Embryonic facial prominence (tissue), 1 donor: ENCODE data around the gene AP3B1.

Experiments
- DNase-seq: peaks from one replicate; pipeline ENCODE4 v3.0.0-alpha.2; 2016; ENCODE audit errors: extremely low spot score

The AP3B1 gene, protein sequence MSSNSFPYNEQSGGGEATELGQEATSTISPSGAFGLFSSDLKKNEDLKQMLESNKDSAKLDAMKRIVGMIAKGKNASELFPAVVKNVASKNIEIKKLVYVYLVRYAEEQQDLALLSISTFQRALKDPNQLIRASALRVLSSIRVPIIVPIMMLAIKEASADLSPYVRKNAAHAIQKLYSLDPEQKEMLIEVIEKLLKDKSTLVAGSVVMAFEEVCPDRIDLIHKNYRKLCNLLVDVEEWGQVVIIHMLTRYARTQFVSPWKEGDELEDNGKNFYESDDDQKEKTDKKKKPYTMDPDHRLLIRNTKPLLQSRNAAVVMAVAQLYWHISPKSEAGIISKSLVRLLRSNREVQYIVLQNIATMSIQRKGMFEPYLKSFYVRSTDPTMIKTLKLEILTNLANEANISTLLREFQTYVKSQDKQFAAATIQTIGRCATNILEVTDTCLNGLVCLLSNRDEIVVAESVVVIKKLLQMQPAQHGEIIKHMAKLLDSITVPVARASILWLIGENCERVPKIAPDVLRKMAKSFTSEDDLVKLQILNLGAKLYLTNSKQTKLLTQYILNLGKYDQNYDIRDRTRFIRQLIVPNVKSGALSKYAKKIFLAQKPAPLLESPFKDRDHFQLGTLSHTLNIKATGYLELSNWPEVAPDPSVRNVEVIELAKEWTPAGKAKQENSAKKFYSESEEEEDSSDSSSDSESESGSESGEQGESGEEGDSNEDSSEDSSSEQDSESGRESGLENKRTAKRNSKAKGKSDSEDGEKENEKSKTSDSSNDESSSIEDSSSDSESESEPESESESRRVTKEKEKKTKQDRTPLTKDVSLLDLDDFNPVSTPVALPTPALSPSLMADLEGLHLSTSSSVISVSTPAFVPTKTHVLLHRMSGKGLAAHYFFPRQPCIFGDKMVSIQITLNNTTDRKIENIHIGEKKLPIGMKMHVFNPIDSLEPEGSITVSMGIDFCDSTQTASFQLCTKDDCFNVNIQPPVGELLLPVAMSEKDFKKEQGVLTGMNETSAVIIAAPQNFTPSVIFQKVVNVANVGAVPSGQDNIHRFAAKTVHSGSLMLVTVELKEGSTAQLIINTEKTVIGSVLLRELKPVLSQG

DNA sequence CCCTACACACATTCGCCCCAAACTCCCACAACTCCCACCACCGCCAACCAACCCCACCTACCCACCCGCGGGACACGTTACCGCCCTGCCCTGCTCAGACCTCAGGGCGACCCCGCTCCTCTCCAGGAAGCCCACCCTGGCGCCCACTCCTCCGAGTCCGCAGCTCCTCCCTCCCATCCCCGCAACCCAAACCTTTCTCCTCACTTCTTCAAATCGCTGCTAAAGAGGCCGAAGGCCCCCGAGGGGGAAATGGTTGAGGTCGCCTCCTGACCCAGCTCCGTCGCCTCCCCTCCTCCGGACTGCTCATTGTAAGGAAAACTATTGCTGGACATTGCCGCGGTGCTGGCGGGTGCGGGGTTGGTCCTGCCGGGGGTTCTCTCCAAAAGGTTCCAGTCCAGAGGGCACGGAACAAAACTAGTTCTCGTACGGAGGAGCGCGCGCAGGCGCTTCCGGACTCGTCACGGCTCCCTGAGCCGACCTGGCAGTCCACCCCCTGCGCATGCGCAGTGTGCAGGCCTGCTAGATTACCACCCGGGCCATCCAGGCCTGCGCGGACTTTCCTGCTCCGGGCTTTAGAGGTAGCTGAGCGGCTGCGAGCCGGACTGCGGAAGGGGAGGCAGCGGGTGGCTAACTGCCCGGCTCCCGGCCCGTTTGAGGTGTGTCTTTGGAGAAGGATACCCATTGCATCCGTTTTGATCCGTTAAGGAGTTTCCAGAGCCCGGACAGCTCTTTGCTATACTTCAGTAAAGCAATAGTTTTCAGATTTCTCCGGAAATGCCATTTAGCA is at the start of gene AP3B1:
AP3B1 (minus strand) TSS at position 451 of the 787 bp plus-strand sequence; CDS start at position 332, 119 bp downstream.
- peak; percentile 98 for DNase-seq

DNA sequence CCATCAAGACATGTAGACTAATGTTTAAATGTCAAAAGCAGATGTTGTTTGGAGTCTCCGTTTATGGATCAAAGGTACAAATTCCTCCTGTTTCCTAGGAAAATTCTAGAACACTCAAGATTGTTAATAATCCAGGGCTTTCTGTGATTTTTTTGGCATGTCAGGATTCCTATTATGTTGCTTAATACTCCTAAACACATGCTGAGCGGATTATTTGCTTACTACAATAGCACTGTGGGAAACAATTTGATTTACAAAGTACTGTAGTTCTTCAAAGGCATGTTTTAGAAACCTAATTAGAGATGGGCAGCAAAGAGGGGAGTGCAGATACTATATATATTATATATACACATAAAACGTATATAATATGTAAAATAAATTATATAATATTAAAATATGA is 46.9 kb upstream of the AP3B1 start:
- DNase-seq, result no peak

DNA sequence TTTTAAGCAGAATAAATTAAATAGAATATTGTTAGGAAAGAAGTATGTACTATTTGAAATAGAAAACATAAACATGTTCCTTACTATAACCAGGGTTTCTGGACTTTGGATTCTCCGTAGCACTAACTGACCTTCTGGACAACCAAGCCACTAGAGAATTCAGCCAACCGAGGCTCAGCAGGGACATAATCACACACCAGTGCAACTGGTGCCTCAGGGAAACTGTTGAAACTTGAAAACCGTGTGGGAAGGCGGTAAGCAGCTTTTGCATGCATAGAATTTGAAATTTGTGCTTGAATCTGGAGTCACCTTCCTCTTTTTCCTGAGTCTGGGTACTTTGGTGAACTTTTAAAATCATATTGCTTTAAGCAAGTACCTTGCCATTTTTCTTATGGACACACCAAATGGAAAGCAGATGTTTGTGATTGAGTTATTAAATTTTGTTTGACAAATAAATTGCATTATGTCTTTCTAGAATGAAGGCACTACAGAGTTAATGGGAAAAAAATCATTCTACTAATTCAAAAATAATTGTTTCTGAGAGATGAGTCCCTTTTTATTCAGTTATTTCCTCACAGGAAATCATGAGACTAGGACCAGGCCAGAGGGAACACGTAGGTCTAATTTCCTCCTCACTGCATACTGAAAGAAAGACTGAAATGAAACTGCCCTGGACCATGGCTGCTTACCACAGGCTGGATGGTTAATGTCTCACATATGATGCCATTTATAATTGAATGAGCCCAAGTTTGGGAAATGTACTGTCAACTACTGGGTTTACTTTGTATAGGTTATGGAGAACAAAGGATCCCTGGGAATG is 45.3 kb upstream of the AP3B1 start:
- DNase-seq, result no peak

DNA sequence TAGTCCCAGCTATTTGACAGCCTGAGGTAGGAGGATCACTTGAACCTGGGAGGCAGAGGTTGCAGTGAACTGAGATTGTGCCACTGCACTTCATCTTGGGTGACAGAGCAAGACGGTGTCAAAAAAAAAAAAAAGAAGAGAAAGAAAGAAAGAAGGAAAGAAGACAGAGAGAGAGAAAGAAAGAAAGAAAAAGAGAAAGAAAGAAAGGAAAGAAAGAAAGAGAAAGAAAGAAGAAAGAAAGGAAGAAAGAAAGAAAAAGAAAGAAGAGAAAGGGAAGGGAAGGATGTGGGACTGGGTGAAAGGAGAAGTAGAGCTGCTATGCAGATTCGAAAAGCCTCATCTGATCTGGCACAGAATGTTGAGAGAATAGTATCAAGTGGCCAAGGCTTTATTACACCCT is 42.2 kb upstream of the AP3B1 start:
- DNase-seq, result no peak

DNA sequence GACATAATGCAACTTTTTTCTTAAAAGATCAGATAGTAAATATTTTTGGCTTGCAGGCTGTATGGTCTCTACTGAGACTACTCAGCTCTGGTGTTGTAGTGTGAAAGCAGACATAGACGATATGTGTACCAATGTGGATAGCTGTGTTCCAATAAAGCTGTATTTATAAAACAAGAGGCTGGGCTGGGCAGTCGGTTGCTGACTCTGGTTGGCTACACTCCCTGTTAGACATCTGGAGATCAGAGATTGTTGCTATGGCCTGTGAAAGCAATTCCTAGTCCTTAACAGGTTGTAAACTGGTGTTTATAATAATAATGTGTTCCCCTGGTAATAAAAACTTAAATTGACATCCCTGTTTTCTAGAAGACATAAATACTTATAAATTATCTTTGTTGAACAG is 41.5 kb upstream of the AP3B1 start:
- no peak for DNase-seq

DNA sequence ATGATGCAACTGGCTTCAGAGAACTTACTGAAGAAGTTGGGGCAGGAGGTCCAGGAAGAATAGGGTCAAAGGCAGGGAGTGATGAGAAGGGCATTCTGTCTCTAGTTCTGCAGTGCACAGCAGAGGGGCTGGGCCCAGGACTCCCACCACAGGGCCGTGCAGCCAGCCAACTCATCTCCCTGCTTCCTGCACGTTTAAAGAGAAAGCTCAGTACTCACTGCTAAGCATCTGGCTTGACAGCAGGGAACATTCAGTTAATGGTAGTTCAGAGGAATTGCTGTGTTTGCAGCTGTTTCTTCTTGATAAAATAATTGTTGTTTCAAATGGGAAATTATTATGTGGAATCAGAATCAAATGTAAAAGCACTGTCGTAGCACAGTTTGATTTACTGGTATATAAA is 40.3 kb upstream of the AP3B1 start:
- DNase-seq, result no peak

DNA sequence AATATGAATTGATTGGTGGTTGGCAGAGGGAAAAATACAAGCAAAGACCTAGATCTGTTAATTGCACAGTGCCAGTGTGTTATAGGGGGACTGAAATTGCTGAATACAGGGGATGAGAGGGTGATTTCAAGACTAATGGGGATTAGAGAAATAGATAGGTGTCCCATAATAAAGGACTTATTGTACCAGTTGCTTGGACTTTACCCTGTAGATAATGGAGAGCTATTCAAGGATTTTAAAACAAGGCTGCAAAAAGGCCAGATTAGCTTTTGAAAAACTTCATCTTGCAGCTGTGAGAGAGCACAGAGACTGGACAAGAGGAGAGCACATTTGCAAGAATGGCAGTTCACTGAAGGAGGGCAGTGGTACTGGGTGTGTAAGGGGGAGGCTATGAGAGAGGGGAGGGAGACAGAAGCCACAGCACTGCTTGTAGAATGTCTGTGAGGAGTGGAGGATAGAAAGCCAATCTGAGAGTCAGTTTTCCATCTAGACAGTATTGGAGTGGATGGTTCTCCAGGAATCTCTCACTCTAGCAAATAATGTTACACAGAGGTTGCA is 37.1 kb upstream of the AP3B1 start:
- DNase-seq, result no peak

DNA sequence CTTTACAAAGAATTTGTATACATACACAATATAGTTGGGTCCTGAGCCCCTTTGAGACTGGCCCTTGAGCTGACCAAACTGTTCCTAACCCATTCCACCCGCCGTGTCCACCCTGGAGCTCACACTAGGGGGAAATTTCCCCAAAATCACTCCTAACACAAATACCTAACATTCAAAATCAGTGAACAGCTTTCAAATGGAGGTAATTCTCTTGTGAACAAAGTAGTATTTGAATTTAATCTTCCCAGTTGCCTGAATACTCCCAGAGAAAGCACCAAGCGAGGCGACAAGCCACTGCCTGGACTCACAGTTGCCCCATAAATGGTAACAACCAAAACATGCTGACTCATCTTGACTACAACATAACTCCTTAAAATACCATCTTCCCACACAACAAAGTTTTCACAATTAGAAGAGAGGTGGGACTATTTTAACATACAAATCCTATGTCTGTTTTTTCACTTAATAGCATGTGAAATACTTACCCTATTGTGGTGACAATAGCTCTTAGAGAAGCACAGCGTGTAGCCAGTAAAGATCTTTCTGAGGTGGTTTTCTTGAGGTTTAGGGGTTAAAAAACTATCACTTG is 34.2 kb upstream of the AP3B1 start:
- no peak for DNase-seq

DNA sequence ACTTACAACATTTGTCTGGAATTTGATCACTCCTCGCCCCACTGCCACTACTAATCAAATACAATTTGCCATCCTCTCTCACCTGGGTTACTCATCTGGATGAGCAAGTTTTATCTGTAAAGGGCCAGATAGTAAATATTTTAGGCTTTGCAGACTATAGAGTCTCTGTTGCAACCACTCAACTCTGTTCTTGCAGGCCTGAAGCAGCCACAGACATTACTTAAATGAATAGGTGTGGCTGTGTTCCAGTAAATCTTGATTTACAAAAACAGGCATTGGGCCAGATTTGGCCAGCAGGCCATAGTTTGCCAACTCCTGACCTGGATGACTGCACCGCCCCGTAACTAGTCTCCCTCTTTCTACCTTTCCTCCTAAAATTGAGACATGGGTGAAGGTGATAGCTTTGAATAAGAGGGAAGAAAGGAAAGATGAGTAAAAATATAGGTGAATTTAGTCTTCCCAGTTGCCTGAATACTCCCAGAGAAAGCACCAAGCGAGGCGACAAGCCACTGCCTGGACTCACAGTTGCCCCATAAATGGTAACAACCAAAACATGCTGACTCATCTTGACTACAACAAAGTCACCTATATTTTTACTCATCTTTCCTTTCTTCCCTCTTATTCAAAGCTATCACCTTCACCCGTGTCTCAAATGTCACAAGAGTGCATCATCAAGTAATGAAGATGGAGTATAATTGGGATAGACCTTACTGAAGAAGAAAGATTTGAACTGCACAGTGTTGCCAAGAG is 33.4 kb upstream of the AP3B1 start:
- DNase-seq, result no peak

DNA sequence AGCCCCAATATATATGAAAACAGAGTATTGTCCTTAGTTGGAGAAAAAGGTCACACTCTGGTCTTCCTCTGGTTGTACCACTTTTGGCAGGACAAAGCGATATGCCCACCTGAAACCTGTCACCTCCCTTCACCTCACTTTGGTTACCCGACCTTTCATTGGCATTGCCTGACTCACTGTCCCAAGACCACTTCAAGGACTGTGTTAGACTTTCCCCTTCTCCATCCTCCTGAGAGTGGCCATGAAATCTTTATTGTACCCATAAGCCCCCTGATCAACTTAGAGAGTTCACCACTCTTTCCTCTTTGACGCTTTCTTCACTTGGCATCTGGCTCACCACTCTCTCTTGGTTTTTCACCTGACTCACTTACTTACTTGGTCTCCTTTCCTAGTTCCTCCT is 32.4 kb upstream of the AP3B1 start:
- DNase-seq, result no peak

DNA sequence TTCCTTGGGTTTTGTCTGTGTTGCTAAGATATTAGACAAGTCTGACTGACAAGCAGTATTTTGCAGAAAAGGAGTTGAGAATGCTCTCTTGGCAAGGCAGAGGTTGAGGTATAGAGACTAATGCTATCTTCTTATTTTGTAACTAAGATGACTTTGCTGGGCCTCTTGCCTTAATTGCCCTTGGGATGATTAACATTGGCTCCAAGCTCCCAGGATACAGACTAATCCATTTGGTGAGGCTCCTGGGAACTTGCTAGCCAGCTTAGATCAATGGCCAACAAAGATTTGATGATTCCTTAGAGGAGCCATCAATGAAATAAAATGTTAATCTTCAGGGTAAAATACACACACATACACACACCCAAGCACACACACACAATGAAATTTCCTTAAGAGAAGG is 28.7 kb upstream of the AP3B1 start:
- DNase-seq, result no peak

DNA sequence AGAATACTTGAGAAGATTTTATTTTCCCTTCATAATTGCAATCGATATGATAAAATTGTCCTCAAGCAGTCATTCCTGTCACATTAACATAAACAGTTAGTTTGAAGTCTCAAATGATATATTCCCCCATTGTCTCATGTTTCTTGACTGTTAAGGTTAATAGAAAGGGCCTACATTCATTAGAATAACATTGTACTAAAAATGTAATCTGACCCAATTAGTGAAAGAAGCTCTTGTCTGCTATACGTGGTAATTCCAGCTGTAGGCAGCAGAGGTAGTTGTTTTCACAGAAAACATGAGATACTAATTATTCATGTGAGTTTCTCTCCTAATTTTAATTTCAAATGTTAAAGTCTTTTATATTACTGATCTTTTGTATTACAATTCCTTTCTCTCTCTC is 25.9 kb upstream of the AP3B1 start:
- DNase-seq, result no peak

DNA sequence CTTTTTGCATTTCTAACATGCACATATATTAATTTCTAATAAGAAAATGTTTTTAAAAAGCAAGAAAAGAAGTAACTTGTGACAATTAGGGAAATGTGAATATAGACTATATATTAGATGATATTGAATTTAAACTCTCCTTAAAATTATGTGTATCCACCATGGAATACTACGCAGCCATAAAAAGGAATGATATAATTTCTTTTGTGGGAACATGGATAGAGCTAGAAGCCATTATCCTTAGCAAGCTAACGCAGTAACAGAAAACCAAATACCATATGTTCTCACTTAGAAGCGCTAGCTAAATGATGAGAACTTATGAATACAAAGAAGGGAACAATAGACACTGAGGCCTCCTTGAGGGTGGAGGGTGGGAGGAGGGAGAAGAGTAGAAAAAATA is 23.8 kb upstream of the AP3B1 start:
- no peak for DNase-seq

DNA sequence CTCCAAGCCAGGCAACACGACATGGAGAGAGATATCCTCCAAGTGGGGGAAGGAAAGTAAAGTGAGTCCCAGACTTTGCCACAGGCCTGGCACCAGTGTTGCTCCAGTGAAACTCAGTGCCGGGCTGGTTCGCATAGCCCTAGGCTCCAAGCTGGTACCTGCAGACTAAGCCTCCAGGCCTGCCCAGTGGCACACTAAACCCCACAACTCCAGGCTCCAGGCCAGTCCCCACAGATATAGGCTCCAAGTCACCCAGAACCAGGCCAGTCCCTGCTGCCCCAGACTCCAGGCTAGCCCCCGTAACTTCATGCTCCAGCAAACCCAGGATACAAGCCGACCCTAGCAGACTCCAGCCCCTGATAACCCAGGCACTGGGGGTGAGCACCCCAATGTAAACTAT is 23.0 kb upstream of the AP3B1 start:
- DNase-seq, result no peak

DNA sequence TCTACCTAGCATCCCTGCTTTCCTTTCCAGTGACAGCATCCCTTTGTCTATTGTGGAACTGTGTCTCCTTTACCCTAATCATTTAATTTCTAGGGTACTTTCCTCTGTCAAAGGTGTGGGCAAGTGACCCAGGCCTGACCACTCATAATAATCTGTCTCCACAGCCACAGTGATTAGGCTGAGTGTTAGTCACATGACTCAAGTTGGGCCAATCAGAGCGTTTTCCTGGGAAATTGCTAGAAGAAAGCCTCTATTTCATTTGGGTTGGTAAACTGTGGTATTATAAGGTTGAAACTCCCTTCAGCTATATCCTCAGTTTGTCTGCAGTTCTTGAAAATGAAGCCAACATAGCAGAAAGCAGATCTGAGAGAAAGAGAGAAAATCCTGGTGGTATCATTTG is 14.2 kb upstream of the AP3B1 start:
- DNase-seq, result no peak

DNA sequence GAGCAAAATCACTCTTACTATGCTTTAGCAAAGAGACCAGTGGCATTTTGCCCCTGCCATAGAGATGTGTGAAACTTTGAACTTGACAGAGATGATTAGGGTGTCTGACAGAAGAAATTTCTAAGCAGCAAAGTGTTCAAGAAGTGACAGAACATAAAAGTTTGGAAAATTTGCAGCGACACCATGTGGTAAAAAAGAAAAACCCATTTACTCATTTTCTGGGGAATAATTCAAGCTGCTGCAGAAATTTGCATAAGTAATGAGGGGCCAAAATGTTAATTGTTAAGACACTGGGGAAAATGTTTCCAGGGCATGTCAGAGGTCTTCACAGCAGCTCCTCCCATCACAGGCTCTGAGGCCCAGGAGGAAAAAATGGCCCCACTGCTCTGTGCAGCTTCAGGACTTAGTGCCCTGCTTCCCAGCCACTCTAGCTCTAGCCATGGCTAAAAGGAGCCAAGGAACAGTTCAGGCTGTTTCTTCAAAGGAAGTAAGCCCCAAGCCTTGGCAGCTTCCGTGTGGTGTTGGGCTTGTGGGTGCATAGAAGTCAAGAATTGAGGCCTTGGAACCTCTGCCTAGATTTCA is 6.1 kb upstream of the AP3B1 start:
- no peak for DNase-seq

DNA sequence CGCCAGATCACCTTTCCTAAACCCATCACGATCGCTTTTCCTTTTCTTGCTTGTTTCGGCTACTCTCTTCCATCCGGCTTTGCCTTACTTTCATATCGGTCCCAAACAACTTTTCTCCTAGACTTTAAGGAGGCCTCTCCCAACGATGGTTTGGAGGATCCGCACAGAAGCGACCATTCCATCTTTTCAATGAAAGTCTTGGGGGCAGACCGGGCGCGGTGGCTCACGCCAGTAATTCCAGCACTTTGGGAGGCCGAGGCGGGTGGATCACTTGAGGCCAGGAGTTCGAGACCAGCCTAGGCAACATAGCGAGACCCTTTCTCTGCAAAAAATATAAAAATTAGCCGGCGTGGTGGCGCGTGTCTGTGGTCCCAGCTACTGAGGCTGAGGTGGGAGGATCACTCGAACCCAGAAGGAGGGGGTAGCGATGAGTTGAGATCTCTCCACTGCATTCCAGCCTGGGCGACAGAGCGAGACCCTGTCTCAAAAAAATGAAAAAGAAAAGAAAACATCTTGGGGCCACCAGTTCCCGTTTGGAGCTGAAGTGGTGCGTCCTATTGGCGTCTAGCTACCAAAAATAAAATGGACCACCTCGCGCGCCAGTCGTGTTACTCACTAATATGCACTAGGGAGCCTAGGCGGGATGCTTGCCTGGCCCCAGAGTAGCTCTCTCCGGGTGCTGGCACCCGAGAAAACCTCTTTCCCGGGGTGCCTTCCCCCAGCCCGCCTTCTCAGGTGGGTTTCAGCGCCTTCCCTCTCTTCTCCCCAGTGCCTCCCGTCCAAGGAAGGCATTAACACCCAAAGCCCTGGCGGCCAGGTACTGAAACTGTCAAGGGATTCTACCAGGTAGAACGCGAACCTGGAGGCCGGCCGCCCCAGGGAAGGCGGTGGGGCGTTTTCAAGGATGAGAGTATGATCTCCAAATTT is 800 bp upstream of the AP3B1 start:
- peak; percentile 76 for DNase-seq

DNA sequence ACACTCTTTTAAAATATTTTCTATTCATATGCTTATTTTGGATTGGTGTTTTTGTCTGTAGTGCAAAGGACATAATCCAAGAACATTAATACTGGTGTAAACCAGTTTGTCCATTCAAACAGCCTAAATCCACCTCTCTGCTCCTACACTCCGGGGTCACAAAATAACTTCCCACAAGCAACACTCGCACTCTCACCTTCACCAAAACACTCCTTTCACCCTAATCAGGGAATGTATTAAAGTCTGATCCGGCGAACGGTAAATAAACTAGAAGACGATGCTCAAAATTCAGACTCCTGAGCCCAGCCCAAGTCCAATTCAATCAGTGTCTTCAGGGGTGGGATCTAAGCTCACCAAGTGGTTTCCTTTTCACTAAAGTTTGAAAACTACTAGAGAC is 649 bp downstream of the AP3B1 start:
- no peak for DNase-seq
